RPMI8226 (cell line): Measurements from ENCODE around the gene IGSF10.
"Not testable (repeated sequence)": the region's sequence is repeated elsewhere in the genome, so short reads cannot be mapped to it uniquely, and the experiment has no call there.

Experiments used
- DNase-seq: peaks from one replicate; pipeline ENCODE4 v3.0.0-alpha.2; 2015

IGSF10 gene

DNA sequence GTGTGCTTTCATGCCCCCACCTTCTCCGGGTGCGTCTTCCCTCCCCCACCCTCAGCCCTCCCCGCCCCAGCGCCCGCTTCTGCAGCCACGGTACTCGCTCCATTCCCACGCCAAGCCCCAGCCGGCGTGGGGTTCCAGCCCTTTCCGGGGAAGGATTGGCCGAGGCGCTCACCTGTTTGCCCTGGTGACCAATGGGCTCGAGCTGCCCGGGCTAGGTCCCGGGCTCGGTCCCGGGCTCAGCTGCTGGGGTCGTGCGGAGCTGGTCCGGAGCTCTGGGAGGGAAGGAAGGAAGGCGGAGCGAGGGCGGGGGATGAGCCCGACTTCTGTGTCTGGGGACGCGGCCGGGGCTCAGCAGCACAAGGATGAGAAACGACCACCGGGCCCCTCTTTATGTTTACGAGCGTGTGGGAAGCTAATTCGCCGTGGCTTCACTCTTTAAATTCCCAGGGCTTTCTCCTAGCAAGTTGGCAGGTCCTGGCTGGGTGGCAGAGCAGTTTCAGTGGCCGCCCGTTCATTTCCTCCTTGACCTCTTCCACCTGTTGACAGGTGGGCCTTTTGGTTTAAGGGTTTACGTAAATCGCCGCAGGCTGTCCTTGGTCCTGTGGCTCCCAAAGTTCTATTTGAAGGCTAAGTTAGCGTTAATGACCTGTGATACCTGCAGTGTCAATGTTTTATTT, at the start of gene IGSF10:
IGSF10 (minus strand) TSS at position 288 of the 677 bp plus-strand sequence. CDS start 2,352 bp downstream, outside the sequence.
- DNase-seq, result no peak

GRCh38 chr3:151509468-151510135, 48.7 kb upstream of the IGSF10 start:
- not testable (repeated sequence) for DNase-seq

DNA sequence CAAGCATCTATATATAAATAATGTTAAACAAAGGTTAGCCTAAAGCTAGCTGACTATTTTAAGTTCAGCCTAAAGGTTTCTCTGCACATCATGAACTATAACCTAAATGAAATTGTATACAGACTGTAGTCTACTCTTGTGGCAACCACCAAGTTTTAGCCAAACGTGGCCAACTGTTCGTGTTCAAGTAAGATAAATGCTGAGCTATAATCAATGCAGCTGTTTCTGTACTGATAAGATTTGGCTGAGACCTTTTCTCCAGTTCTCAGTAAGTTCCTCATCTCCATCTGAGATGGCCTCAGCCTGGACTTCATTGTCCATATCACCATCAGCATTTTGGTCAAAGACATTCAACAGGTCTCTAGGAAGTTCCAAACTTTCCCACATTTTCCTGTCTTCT, 43.7 kb upstream of the IGSF10 start:
- no peak for DNase-seq

DNA sequence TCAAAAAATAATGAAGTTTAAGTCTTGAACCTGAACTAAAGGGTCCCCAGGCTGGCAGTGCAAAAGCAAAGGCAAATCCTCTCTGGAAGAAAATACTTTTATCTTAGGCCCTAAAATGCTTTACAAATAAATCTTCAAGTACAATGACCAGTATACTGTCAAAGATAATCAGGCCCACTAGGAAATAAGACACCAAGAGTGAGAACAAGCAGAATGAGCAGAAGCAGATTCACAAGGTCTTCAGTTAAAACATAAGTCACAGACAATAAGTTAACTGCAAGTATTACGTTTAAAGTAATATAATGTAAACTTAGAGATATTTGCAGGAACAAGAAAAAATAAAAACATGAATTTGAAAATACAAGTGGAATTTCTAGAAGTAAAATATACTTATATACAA, 42.2 kb upstream of the IGSF10 start:
- DNase-seq, result no peak

DNA sequence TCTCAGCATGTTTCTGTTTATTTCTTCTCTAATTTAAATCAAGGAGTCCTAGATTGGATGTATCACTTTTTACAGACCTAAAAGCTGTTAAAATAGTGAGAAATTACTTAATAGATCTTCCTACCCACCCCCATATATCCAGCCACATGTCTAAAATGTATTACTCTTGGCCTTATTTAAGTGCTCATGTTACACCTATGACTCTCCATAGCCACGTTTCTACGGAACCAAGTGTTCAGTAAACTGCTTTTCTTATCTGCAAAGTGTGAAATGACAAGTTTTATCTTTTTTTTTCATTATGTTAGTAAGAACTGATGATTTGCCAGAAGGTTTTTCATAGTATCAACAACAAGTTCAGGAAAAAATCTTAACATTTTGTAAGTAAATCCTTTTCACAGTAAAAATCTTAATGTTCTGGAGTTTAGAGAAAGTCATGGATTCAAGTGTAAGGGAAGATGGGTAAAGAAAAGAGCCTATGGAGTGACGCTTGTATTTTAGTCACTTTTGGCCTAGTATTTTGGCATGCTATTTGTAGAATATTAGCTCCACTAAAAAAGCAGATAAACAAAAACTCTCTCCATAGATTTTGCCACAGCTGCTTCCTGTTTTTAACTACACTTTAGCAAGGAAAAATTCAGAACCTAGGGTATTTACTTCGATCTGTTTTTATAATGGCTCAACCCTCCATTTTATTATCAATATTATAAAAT, 41.2 kb upstream of the IGSF10 start:
- DNase-seq, result no peak

- DNase-seq, result no peak
Observed at GRCh38 chr3:151501171-151501922, 40.5 kb upstream of the IGSF10 start.

- DNase-seq, result no peak
Observed at GRCh38 chr3:151499168-151499567, 38.3 kb upstream of the IGSF10 start.

DNA sequence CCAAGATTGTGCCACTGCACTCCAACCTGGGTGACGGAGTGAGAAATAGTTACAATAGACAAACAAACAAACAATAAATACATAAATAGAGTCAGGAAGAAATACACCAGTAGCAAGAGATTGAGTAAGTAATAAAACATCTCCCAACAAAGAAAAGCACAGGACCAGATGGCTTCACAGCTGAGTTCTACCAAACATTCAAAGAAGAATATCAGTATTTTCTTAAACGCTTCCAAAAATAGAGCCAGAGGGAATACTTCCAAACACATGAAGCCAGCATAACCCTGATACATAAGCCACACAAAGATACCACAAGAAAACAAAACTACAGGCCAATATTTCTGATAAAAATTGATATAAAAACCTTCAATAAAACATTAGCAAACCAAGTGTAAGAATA, 30.7 kb upstream of the IGSF10 start:
- no peak for DNase-seq

GRCh38 chr3:151487833-151488232, 27.0 kb upstream of the IGSF10 start:
- not testable (repeated sequence) for DNase-seq

DNA sequence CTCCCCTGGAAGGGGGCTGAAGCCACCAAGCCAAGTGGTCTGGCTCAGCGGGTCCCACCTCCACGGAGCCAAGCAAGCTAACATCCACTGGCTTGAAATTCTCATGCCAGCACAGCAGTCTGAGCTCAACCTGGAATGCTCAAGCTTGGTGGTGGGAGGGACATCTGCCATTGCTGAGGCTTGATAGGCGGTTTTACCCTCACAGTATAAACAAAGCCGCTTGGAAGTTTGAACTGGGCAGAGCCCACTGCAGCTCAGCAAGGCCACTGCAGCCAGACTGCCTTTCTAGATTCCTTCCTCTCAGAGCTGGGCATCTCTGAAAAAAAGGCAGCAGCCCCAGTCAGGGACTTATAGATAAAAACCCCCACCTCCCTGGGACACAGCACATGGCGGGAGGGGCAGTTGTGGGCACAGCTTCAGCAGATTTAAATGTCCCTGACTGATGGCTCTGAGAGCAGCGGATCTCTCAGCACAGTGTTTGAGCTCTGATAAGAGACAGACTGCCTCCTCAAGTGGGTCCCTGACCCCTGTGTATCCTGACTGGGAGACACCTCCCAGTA, 23.2 kb upstream of the IGSF10 start:
- DNase-seq, result no peak

DNA sequence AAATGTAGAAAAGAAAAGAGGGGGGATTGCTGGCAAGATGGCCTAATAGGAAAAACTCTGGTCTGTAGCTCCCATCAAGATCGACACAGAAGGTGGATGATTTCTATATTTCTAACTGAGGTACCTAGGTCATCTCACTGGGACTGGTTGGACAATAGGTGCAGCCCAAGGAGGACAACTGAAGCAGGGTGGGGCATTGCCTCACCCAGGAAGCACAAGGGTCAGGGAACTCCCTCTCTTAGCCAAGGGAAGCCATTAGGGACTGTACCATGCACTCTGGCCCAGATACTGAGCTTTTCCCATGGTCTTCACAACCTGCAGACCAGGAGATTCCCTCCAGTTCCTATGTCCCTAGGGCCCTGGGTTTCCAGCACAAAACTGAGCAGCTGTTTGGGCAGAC, 22.6 kb upstream of the IGSF10 start:
- no peak for DNase-seq

DNA sequence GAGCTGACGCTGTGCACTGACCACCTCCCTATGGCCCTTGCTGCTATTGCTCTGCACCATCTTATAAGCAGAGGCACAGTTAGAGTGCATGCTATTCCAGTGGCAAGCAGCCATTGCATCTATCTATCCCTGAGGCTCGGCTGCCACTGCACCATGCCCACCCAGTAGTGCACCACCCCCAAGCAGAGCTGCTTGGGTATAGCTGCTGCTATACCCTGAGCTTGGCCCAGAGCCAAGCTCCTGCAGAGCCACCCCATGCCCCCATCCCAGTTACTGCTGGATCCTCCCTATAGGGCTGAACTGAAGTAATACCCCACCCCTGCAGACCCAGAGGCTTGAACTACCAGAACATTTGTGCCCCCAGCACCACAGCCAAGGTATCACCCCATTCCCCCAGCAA, 19.6 kb upstream of the IGSF10 start:
- DNase-seq, result no peak

DNA sequence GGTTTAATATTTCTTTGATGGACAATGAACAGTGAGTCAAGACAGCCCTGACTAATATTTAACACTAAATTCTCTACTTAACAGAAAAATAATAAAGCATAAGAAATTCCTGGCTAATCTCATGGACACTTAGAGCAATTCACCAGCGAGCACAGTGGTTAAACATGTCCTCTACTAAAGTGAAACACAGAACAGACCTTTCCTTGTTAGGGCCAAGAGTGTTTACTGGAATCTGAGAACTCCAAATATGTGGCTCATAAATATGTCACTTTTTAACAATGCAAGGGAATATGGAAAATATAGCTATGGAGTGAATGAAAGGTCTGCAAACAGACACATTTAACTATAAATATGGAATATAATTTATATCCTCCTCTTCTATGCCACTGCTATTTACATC, 18.6 kb upstream of the IGSF10 start:
- DNase-seq, result no peak

DNA sequence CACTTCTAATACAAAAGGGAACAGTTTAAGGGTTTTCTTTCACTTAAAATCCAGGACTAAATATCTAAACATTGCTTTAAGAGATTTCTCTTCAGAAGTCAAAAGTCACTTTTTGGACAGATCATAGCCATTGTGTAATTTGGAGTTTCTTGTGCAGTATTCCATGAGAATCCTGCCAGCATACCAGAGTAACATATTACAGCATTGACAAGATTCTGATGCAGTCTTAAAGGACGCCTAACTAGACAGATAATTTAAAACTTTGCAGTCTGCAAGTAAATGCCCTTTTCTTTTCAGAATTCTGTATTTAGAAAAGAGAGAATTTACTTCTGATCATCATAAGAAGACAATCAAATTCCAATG, 17.5 kb upstream of the IGSF10 start:
- no peak for DNase-seq

- no peak for DNase-seq
Observed at GRCh38 chr3:151477591-151478334, 16.9 kb upstream of the IGSF10 start.

DNA sequence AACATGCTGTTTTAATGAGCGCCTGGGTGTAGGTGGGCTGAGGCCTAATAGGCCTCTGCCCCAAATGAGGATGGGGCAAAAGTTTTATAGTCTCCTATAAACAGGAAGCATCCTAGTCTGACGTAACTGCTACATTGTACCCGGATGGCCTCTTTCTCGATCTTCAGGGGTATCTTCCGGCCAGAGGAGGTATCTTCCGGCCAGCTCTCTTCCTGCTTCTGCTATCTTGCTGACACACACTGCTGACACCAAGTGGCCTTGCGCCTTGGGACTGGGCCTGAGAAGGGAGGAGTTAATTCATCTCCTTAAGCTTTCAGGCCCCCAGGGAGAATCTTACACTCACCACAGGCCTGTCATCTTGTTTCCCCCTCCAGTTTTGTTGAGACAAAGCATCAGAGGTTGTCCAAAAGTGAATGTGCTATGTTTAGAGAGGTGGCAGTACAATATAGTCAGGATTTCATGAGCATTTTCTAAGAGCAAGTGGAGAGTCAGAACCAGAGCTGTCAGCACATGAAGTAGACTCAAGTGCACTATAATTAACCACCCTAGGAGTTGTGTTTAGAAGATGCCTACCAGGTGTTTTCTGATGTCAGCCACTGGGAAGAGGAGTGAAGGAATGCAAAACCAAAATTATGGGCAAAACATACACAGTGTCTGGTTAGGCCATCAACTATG, 15.6 kb upstream of the IGSF10 start:
- no peak for DNase-seq

DNA sequence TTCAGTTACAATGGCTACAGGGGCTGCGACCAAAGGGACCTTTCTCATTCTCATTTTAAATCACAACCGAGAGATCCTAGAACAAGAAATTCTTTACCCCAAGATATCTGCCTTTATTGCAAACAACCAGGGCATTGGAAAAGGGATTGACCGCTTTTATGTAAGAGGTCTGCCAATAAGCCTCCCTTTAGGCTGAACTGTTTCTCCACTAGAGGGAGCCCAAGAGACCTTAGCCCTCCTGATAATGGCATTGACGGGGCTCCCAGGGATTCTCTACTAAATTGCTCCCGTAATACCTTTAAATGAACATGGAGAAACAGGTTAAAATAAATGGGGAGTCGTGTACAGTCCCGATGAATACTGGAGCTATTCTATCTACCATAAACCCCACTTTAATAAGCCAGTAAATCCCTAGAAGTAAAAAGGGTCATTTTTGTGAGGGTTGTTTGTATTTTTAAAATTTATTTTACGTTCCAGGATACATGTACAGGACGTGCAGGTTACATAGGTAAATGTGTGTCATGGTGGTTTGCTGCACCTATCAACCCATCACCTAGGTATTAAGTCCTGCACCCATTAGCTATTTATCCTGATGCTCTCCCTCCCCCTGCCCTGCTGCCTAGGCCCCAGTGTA, 7.5 kb upstream of the IGSF10 start:
- DNase-seq, result peak; percentile 87

DNA sequence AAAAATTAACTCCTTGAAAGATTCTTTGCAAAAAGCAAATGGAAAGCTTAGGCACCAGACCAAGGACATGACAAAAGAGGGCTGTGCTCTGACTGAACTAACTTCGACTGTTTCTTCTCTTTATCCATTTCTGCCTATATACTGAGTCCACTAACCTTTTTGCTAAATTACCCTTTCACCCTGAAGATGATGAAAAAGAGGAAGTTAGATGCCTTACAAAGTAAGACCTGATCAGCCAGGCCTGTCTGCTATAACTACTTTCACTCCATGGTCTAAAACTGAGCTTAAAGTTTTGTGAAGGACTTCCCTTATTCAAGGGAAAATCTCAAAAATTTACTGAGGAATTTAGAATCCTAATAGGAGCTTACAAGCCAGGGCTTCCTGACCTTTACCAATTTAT, 6.2 kb upstream of the IGSF10 start:
- peak; percentile 49 for DNase-seq

DNA sequence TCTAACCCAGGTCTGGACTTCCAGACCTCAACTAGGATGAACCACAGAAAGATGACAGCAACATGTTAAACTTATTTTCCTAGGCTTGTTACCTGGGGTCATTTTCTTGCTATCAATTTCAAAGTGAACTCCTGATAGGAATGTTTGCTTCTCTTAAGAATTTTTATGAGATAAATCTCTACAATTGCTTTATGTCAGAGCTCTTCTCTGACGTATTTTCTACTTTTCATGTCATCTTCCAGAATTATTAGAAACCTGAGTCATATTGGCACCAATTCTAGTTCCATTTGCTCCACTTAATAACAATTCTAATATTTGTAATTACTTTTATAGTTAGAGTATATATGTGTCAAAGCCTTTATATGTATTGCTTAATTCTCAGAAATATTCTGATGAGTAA, 2.1 kb upstream of the IGSF10 start:
- no peak for DNase-seq

DNA sequence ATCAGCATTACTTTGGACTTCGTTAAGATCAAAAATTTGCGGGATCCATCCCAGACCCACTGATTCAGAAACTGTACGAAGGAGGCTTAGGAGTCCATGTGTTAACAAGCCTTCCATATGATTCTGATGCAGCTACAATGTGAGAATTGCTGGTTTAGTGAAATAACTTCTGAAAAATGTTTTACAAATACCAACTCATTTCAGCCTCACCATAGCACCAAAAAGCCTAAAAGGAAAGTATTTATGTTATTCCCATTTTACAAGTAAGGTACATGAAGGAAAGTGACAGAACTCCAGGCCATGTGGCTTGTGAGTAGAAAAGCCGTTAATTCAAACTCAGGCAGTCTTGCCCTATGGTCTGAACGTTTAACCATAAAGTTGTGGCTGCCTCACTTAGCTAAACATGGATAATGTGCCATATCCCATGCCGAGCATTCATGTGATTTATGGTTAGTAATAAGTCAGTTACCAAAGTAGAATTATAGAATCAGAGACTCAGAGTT, 1.5 kb upstream of the IGSF10 start:
- DNase-seq, result no peak

DNA sequence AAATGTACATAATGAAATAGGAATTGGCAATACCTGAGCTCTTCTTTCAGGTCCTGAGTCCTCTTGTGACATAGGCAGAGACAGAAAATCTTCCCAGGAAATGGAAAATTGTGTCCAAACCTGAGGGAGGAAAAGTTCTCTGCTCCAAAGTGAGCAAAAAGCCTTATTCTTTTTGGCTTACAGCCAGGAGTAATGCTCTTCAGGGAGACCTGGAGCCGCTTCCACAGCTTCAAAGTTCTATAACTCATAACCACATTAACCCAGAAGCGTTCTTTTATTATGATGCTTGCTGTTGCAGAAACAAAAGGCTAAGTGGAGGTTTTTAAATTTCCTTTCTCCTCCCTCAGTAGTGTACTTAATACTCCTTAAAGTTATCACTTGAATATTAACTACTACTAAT, 633 bp downstream of the IGSF10 start:
- DNase-seq, result no peak
